HG02852 (cell line): ENCODE data around the gene GPR62.

ENCODE experiments used
- ATAC-seq: cut with Tn5 transposase; IDR thresholded peaks from one replicate; pipeline ENCODE4 v1.9.1; 2021; ENCODE audit warnings: mild to moderate bottlenecking, moderate library complexity; ENCODE audit not compliant: unreplicated experiment

GPR62 gene

GRCh38 chr3:51937611-51938450 is 17.4 kb upstream of the GPR62 start:
- no peak for ATAC-seq

- no peak for ATAC-seq
Measured at GRCh38 chr3:51938780-51939425, 16.3 kb upstream of the GPR62 start.

GRCh38 chr3:51940648-51941462 is 14.3 kb upstream of the GPR62 start:
- ATAC-seq, result no peak

GRCh38 chr3:51941463-51941797 is 13.8 kb upstream of the GPR62 start:
- ATAC-seq, result no peak

- peak; percentile 87 for ATAC-seq
Measured at GRCh38 chr3:51941798-51942602, 13.2 kb upstream of the GPR62 start, which contains the start of the genes PARP3 and RRP9. PARP3 (plus strand) TSS chr3:51942363; CDS start chr3:51943356, 993 bp downstream. RRP9 (minus strand) TSS chr3:51941904; CDS start chr3:51941867, 37 bp downstream.

- no peak for ATAC-seq
Measured at GRCh38 chr3:51942603-51943450, 12.4 kb upstream of the GPR62 start.

GRCh38 chr3:51943451-51944391 is 11.5 kb upstream of the GPR62 start:
- ATAC-seq, result no peak

- no peak for ATAC-seq
Measured at GRCh38 chr3:51944451-51945021, 10.6 kb upstream of the GPR62 start.

- no peak for ATAC-seq
Measured at GRCh38 chr3:51945031-51945840, 9.9 kb upstream of the GPR62 start.

GRCh38 chr3:51945926-51946705 is 9.1 kb upstream of the GPR62 start:
- no peak for ATAC-seq

- ATAC-seq, result no peak
Measured at GRCh38 chr3:51946796-51947195, 8.4 kb upstream of the GPR62 start.

- ATAC-seq, result no peak
Measured at GRCh38 chr3:51947215-51947900, 7.8 kb upstream of the GPR62 start.

- ATAC-seq, result no peak
Measured at GRCh38 chr3:51948016-51948580, 7.1 kb upstream of the GPR62 start.

- ATAC-seq, result no peak
Measured at GRCh38 chr3:51949121-51949520, 6.1 kb upstream of the GPR62 start.

GRCh38 chr3:51950899-51951298 is 4.3 kb upstream of the GPR62 start:
- no peak for ATAC-seq

GRCh38 chr3:51953445-51953844 is 1.7 kb upstream of the GPR62 start:
- no peak for ATAC-seq
